ENCODE results near the gene DEFB110.

DEFB110 gene

GRCh38 chr6:50021894-50022293 lies at the start of gene DEFB110:
Gene DEFB110, minus strand, starts transcription at chr6:50021994. Its CDS starts 59 bp downstream, at chr6:50021935.
- no peak for DNase-seq (ENCODE audit: low read depth)

- DNase-seq (ENCODE audit: low read depth) = no peak
Observed at GRCh38 chr6:50070101-50070500, 48.3 kb upstream of the DEFB110 start.

- no peak for DNase-seq (ENCODE audit: low read depth)
Observed at GRCh38 chr6:50062051-50062450, 40.3 kb upstream of the DEFB110 start.

GRCh38 chr6:50056242-50056641 lies 34.4 kb upstream of the DEFB110 start:
- no peak for DNase-seq (ENCODE audit: low read depth)

- no peak for DNase-seq (ENCODE audit: low read depth)
Observed at GRCh38 chr6:50049829-50050228, 28.0 kb upstream of the DEFB110 start, which contains the start of gene DEFB112. Gene DEFB112, minus strand, starts transcription at chr6:50049929. Its CDS starts 60 bp downstream, at chr6:50049869.

GRCh38 chr6:50047026-50047425 lies 25.2 kb upstream of the DEFB110 start:
- DNase-seq (ENCODE audit: low read depth) = no peak

GRCh38 chr6:50030777-50031562 lies 9.2 kb upstream of the DEFB110 start:
- no peak for DNase-seq (ENCODE audit: low read depth)

GRCh38 chr6:50030350-50030749 lies 8.6 kb upstream of the DEFB110 start:
- no peak for DNase-seq (ENCODE audit: low read depth)

GRCh38 chr6:50025258-50025657 lies 3.5 kb upstream of the DEFB110 start:
- no peak for DNase-seq (ENCODE audit: low read depth)

- DNase-seq (ENCODE audit: low read depth) = no peak
Observed at GRCh38 chr6:50007819-50008218, 14.0 kb downstream of the DEFB110 start.

- no peak for DNase-seq (ENCODE audit: low read depth)
Observed at GRCh38 chr6:50003139-50003538, 18.7 kb downstream of the DEFB110 start.

- DNase-seq (ENCODE audit: low read depth) = no peak
Observed at GRCh38 chr6:49995278-49995677, 26.5 kb downstream of the DEFB110 start.

GRCh38 chr6:49988900-49989299 lies 32.9 kb downstream of the DEFB110 start:
- no peak for DNase-seq (ENCODE audit: low read depth)

GRCh38 chr6:49987749-49988148 lies 34.0 kb downstream of the DEFB110 start:
- no peak for DNase-seq (ENCODE audit: low read depth)

GRCh38 chr6:49986551-49986950 lies 35.2 kb downstream of the DEFB110 start:
- no peak for DNase-seq (ENCODE audit: low read depth)

GRCh38 chr6:49982046-49982445 lies 39.7 kb downstream of the DEFB110 start:
- no peak for DNase-seq (ENCODE audit: low read depth)

GRCh38 chr6:49980898-49981297 lies 40.9 kb downstream of the DEFB110 start:
- DNase-seq (ENCODE audit: low read depth) = no peak

- no peak for DNase-seq (ENCODE audit: low read depth)
Observed at GRCh38 chr6:49979584-49979983, 42.2 kb downstream of the DEFB110 start.

- DNase-seq (ENCODE audit: low read depth) = no peak
Observed at GRCh38 chr6:49978332-49979226, 43.2 kb downstream of the DEFB110 start.

- no peak for DNase-seq (ENCODE audit: low read depth)
Observed at GRCh38 chr6:49969605-49970004, 52.2 kb downstream of the DEFB110 start, which contains the start of gene DEFB113. Gene DEFB113, minus strand, starts transcription at chr6:49969625. Its CDS starts 0 bp downstream, at chr6:49969625.

All from stimulated activated CD8-positive, alpha-beta memory T cell treated with anti-CD3 and anti-CD28 coated beads, Interleukin-15, amount 100 ng/mL, for 1 hour (primary cell).